Neural progenitor cell (in vitro differentiated cells): Measurements from ENCODE around the gene PCSK9. TPM values are rescaled to one million over a fixed set of nuclear protein-coding genes. Genes with fewer than 3 reads are reported as not detected.

Experiments used
- DNase-seq: peaks from one replicate; pipeline ENCODE4 v3.0.0-alpha.2; 2016; ENCODE audit warnings: low spot score
- H2AFZ ChIP-seq: fragments of 200-600 bp; sonication (generic); replicated peaks from 2 replicates; pipeline ENCODE4 v1.6.1; 2016; ENCODE audit warnings: antibody characterized with exemption
- H3F3A ChIP-seq: fragments of 200-600 bp; sonication (generic); 2 replicates; pipeline ENCODE4 v1.6.1; 2016; ENCODE audit warnings: antibody characterized with exemption, low read depth
- H3K27ac ChIP-seq: fragments of 200-600 bp; sonication (generic); 2 replicates; pipeline ENCODE4 v1.5.1; 2016; ENCODE audit warnings: mild to moderate bottlenecking
- H3K27me3 ChIP-seq: fragments of 200-600 bp; sonication (generic); 2 replicates; pipeline ENCODE4 v1.6.1; 2016; ENCODE audit warnings: mild to moderate bottlenecking, moderate library complexity
- H3K36me3 ChIP-seq: fragments of 200-600 bp; sonication (generic); 2 replicates; pipeline ENCODE4 v1.5.1; 2016
- H3K4me1 ChIP-seq: fragments of 200-600 bp; sonication (generic); 2 replicates; pipeline ENCODE4 v1.6.1; 2016; ENCODE audit warnings: mixed run types
- H3K4me2 ChIP-seq: fragments of 200-600 bp; sonication (generic); 2 replicates; pipeline ENCODE4 v1.6.1; 2016
- H3K4me3 ChIP-seq: fragments of 200-600 bp; sonication (generic); 2 replicates; pipeline ENCODE4 v1.5.1; 2016
- H3K79me2 ChIP-seq: fragments of 200-600 bp; sonication (generic); 2 replicates; pipeline ENCODE4 v1.6.1; 2016; ENCODE audit warnings: low read depth
- H3K9ac ChIP-seq: fragments of 200-600 bp; sonication (generic); 2 replicates; pipeline ENCODE4 v1.6.1; 2016
- H3K9me3 ChIP-seq: fragments of 200-600 bp; sonication (generic); 2 replicates; pipeline ENCODE4 v1.5.1; 2016; ENCODE audit warnings: low read depth
- H4K20me1 ChIP-seq: fragments of 200-600 bp; sonication (generic); 2 replicates; pipeline ENCODE4 v1.6.1; 2016; ENCODE audit warnings: low read depth
- H3K27ac Mint-ChIP-seq: 3 replicates; pipeline ENCODE4 v1.8.0; 2021; ENCODE audit warnings: mixed read lengths
- H3K27me3 Mint-ChIP-seq: 2 replicates; pipeline ENCODE4 v1.8.0; 2022; ENCODE audit warnings: low read depth, mild to moderate bottlenecking, inconsistent platforms, moderate library complexity, mixed read lengths; ENCODE audit not compliant: insufficient read depth
- H3K36me3 Mint-ChIP-seq: 3 replicates; pipeline ENCODE4 v1.8.0; 2021; ENCODE audit warnings: mixed read lengths
- H3K4me1 Mint-ChIP-seq: 3 replicates; pipeline ENCODE4 v1.8.0; 2021; ENCODE audit warnings: mixed read lengths
- H3K4me3 Mint-ChIP-seq: 3 replicates; pipeline ENCODE4 v1.8.0; 2021; ENCODE audit warnings: mild to moderate bottlenecking, moderate library complexity, mixed read lengths
- H3K9me3 Mint-ChIP-seq: 3 replicates; pipeline ENCODE4 v1.8.0; 2020; ENCODE audit warnings: mixed read lengths
- CTCF ChIP-seq: fragments of 200-600 bp; sonication (generic); IDR thresholded peaks from 2 replicates; pipeline ENCODE4 v1.5.1; 2017; ENCODE audit warnings: antibody characterized with exemption, mild to moderate bottlenecking
- EZH2 ChIP-seq: fragments of 200-600 bp; sonication (generic); IDR thresholded peaks from 2 replicates; pipeline ENCODE4 v1.6.1; 2017; ENCODE audit warnings: antibody characterized with exemption, mild to moderate bottlenecking, moderate library complexity
- EZH2phosphoT487 ChIP-seq: fragments of 200-600 bp; sonication (generic); IDR thresholded peaks from 2 replicates; pipeline ENCODE4 v1.6.1; 2017; ENCODE audit warnings: antibody characterized with exemption
- total RNA-seq: library from RNA; depleted of rRNA; stranded (reverse); fragments of >200 nt; gene quantifications from 2 replicates; pipeline ENCODE4 v1.2.3, GENCODE V29; 2015; ENCODE audit warnings: low replicate concordance

The PCSK9 gene
- total RNA-seq, 1 donor from 2014 or later, result 4.5 TPM

GRCh38 chr1:55065648-55066047 is 26.3 kb downstream of the PCSK9 start:
- no peaks in the 10 kb centered on the region for H3K9me3 Mint-ChIP-seq
- Histone ChIP-seq H4K20me1 (no peaks in the 10 kb centered on the region), H3F3A (no peaks in the 10 kb centered on the region), H3K27ac (no peak overlapping the region), H3K9ac (no peak overlapping the region), H3K4me1 (no peaks in the 10 kb centered on the region), H3K4me3 (no peak overlapping the region), H3K27me3 (no peaks in the 10 kb centered on the region), H2AFZ (no peak overlapping the region), H3K36me3 (peaks cover 4% of the 10 kb centered on the region), H3K79me2 (no peaks in the 10 kb centered on the region), H3K9me3 (no peaks in the 10 kb centered on the region), H3K4me2 (no peak overlapping the region)
- DNase-seq, result no peak
- peaks cover 5% of the 10 kb centered on the region for H3K27me3 Mint-ChIP-seq
- H3K4me3 Mint-ChIP-seq, result no peak overlapping the region
- peaks cover 4% of the 10 kb centered on the region for H3K4me1 Mint-ChIP-seq
- H3K27ac Mint-ChIP-seq, result no peak overlapping the region
- TF ChIP-seq CTCF (no peak), EZH2 (no peak), EZH2phosphoT487 (no peak)
- peaks cover 21% of the 10 kb centered on the region for H3K36me3 Mint-ChIP-seq

GRCh38 chr1:55067022-55067778 is 27.9 kb downstream of the PCSK9 start:
- Histone ChIP-seq H2AFZ (no peak overlapping the region), H3K27me3 (no peaks in the 10 kb centered on the region), H3K79me2 (no peaks in the 10 kb centered on the region), H3K4me1 (no peaks in the 10 kb centered on the region), H3K9me3 (no peaks in the 10 kb centered on the region), H4K20me1 (no peaks in the 10 kb centered on the region), H3K4me2 (no peak overlapping the region), H3F3A (peaks cover 7% of the 10 kb centered on the region), H3K27ac (no peak overlapping the region), H3K4me3 (no peak overlapping the region), H3K9ac (no peak overlapping the region), H3K36me3 (peaks cover 4% of the 10 kb centered on the region)
- no peak overlapping the region for H3K4me3 Mint-ChIP-seq
- H3K27me3 Mint-ChIP-seq, result peaks cover 5% of the 10 kb centered on the region
- no peak for DNase-seq
- peaks cover 25% of the 10 kb centered on the region for H3K36me3 Mint-ChIP-seq
- no peaks in the 10 kb centered on the region for H3K9me3 Mint-ChIP-seq
- H3K4me1 Mint-ChIP-seq, result peaks cover 3% of the 10 kb centered on the region
- TF ChIP-seq CTCF, result no peak
- TF ChIP-seq EZH2phosphoT487, result no peak
- H3K27ac Mint-ChIP-seq, result no peak overlapping the region

- peaks cover 14% of the 10 kb centered on the region for H3F3A ChIP-seq
- H3K4me1 ChIP-seq, result no peaks in the 10 kb centered on the region
- H3K27ac Mint-ChIP-seq, result no peak overlapping the region
- H3K36me3 ChIP-seq, result peaks cover 8% of the 10 kb centered on the region
- H4K20me1 ChIP-seq, result no peaks in the 10 kb centered on the region
- no peak overlapping the region for H3K9ac ChIP-seq
- H2AFZ ChIP-seq, result no peak overlapping the region
- peaks cover 28% of the 10 kb centered on the region for H3K36me3 Mint-ChIP-seq
- H3K79me2 ChIP-seq, result no peaks in the 10 kb centered on the region
- TF ChIP-seq EZH2 (no peak), EZH2phosphoT487 (no peak), CTCF (no peak)
- H3K27me3 ChIP-seq, result no peaks in the 10 kb centered on the region
- H3K4me1 Mint-ChIP-seq, result peaks cover 2% of the 10 kb centered on the region
- no peaks in the 10 kb centered on the region for H3K9me3 Mint-ChIP-seq
- no peak overlapping the region for H3K4me3 Mint-ChIP-seq
- peaks cover 5% of the 10 kb centered on the region for H3K27me3 Mint-ChIP-seq
- no peak overlapping the region for H3K4me3 ChIP-seq
- H3K9me3 ChIP-seq, result no peaks in the 10 kb centered on the region
- no peak overlapping the region for H3K4me2 ChIP-seq
- H3K27ac ChIP-seq, result no peak overlapping the region
- DNase-seq, result no peak
These were observed 28.6 kb downstream of the PCSK9 start for GRCh38 chr1:55067914-55068313.
